Gastrocnemius medialis (tissue), 4 donors: ENCODE data around the gene CFAP97D1.

ENCODE experiments used
- CTCF ChIP-seq, 5 experiments: fragments of 450-650 bp in 3 of 5; fragments of 200-600 bp in 2 of 5; sonication (generic) in 2 of 5; IDR thresholded peaks in 4 of 5; conservative IDR thresholded peaks in 1 of 5; 1 replicate in 4 of 5; 2 replicates in 1 of 5; pipeline ENCODE4 v1.5.1; 2016 to 2019; ENCODE audit warnings: antibody characterized with exemption in 5 of 5, mild to moderate bottlenecking in 3 of 5, moderate library complexity in 3 of 5
- POLR2A ChIP-seq, 2 donors: fragments of 450-650 bp; IDR thresholded peaks; one replicate each; pipeline ENCODE4 v1.6.1; 2017; ENCODE audit warnings: antibody characterized with exemption in 2 of 2, mild to moderate bottlenecking in 2 of 2, moderate library complexity in 2 of 2

DNA sequence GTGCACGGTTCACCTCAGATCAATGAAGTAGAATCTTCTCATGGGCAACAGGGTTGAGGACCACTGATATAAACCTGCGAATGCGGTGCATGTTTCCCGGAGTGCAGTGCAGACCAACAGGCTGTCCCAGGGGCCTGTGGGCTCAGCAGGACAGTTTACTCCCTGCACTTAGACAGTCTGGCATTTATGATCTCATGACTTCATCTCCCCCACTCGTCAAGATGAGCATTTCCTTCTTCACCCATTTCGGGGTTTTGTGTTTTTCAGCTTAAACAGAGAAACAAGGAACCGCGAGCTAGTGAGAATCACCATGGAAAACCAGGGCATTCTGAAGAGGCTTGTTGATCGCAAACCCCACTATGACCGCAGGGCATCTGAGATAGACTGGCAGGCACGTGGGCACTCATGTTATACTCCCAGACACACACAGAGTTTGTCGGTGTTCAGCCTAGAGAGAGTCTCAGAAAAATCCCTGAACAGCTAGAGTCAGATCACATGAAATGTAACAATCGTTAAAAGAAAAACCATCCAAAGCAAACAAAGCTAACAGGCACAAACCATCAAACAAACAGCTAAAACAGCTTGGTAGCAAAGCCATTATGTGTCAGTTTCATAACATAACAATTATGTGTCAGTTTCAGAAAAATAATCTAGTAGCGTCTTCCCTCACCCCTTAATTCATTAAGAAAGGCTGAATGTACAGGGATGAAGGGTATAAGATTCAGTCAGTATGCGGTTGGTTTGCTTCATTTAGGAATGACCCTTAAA is 2.9 kb downstream of the CFAP97D1 start:
- TF ChIP-seq CTCF (IDR thresholded peaks at IDR 0.05 in 4 of 5, conservative IDR thresholded peaks at IDR 0.05 in 1 of 5) (no peak), POLR2A (IDR thresholded peaks at IDR 0.05) (no peak)
